ELR (cell line): ENCODE data around the gene GNB5.

Source experiments
- DNase-seq: peaks from one replicate; pipeline ENCODE4 v3.0.0-alpha.2; 2015; ENCODE audit warnings: low read depth

GNB5 gene

GRCh38 chr15:52140646-52141045 lies 50.5 kb downstream of the GNB5 start:
- no peak for DNase-seq

GRCh38 chr15:52139599-52140462 lies 51.4 kb downstream of the GNB5 start:
- peak; percentile 74 for DNase-seq

- DNase-seq: no peak
Measured at GRCh38 chr15:52137432-52138357, 53.5 kb downstream of the GNB5 start.

GRCh38 chr15:52136442-52136980 lies 54.7 kb downstream of the GNB5 start:
- no peak for DNase-seq

GRCh38 chr15:52134502-52135144 lies 56.6 kb downstream of the GNB5 start:
- no peak for DNase-seq

GRCh38 chr15:52133510-52134220 lies 57.5 kb downstream of the GNB5 start:
- no peak for DNase-seq

- no peak for DNase-seq
Measured at GRCh38 chr15:52132066-52132465, 59.1 kb downstream of the GNB5 start.

GRCh38 chr15:52128568-52128967 lies 62.6 kb downstream of the GNB5 start:
- no peak for DNase-seq

GRCh38 chr15:52124270-52124880 lies 66.8 kb downstream of the GNB5 start:
- peak; percentile 86 for DNase-seq

- peak; percentile 37 for DNase-seq
Measured at GRCh38 chr15:52121896-52122295, 69.3 kb downstream of the GNB5 start.

- no peak for DNase-seq
Measured at GRCh38 chr15:52121006-52121405, 70.2 kb downstream of the GNB5 start.

GRCh38 chr15:52120488-52120887 lies 70.7 kb downstream of the GNB5 start:
- no peak for DNase-seq

GRCh38 chr15:52118969-52119749 lies 72.0 kb downstream of the GNB5 start:
- no peak for DNase-seq

GRCh38 chr15:52117549-52117948 lies 73.6 kb downstream of the GNB5 start:
- DNase-seq: no peak

- no peak for DNase-seq
Measured at GRCh38 chr15:52115598-52116427, 75.4 kb downstream of the GNB5 start.

GRCh38 chr15:52114261-52115055 lies 76.7 kb downstream of the GNB5 start:
- no peak for DNase-seq

- no peak for DNase-seq
Measured at GRCh38 chr15:52113708-52114107, 77.5 kb downstream of the GNB5 start.

GRCh38 chr15:52113235-52113634 lies 78.0 kb downstream of the GNB5 start:
- no peak for DNase-seq
